Activated naive CD4-positive, alpha-beta T cell treated with anti-CD3 and anti-CD28 coated beads for 36 hours (primary cell): Measurements from ENCODE around the gene SYT2. TPM values are rescaled to one million over a fixed set of nuclear protein-coding genes. Genes with fewer than 3 reads are reported as not detected.

ENCODE experiments used
- CTCF ChIA-PET: fragments of 350-600 bp; sonication (Branson Sonifier 250); formaldehyde crosslinking; loops from one replicate; lab custom pipeline; 2021; ENCODE audit warnings: antibody characterized with exemption; lab: Charles Lee
- DNase-seq: peaks from one replicate; pipeline ENCODE4 v3.0.0-alpha.2; 2020
- H3K27ac Mint-ChIP-seq: one replicate; pipeline ENCODE4 v1.8.0; 2021; ENCODE audit warnings: mild to moderate bottlenecking, mixed read lengths
- H3K27me3 Mint-ChIP-seq: one replicate; pipeline ENCODE4 v1.8.0; 2021; ENCODE audit warnings: low read depth, mixed read lengths
- H3K36me3 Mint-ChIP-seq: one replicate; pipeline ENCODE4 v1.8.0; 2021; ENCODE audit warnings: low read depth, mixed read lengths
- H3K4me1 Mint-ChIP-seq: one replicate; pipeline ENCODE4 v1.8.0; 2021; ENCODE audit warnings: low read depth, mixed read lengths
- H3K4me3 Mint-ChIP-seq: one replicate; pipeline ENCODE4 v1.8.0; 2021; ENCODE audit warnings: mild to moderate bottlenecking, moderate library complexity, mixed read lengths
- H3K9me3 Mint-ChIP-seq: one replicate; pipeline ENCODE4 v1.8.0; 2021; ENCODE audit warnings: mixed read lengths
- intact Hi-C: fragments of 100-400 bp; cut with micrococcal nuclease; formaldehyde crosslinking; loops from one replicate; pipeline ENCODE4 v1.15.1; 2023
- total RNA-seq, 2 experiments: library from RNA; stranded (reverse); gene quantifications; one replicate each; pipeline ENCODE4 v1.2.3, GENCODE V29; 2021

SYT2 gene
- total RNA-seq, 2 experiments from 2014 or later: not detected

DNA sequence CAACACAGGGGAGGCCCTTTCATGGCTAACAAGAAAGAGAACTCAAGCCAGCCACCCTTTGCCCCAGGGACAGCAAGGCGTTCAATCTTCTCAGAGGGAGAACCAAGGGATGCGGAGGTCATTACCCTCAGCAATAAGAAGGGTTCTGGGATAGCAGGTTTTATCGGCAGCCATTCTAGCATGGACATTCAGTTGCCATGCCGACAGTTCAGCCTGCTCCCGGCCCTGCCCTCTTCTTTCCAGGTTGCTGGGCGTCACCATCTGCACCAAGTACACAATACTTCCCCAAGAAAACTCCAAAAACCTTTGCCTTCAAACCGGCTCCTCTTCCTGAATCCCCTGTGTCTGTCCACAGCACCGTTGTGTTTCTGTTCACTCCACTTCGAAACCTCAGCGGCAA, 47.1 kb downstream of the SYT2 start:
- Mint-ChIP-seq H3K27ac (no peak overlapping the region), H3K9me3 (no peaks in the 10 kb centered on the region), H3K36me3 (no peaks in the 10 kb centered on the region), H3K27me3 (peaks cover 10% of the 10 kb centered on the region), H3K4me1 (no peaks in the 10 kb centered on the region), H3K4me3 (no peak overlapping the region)
- no peak for DNase-seq
- CTCF ChIA-PET: no interaction called here
- intact Hi-C loops: no loop called here

DNA sequence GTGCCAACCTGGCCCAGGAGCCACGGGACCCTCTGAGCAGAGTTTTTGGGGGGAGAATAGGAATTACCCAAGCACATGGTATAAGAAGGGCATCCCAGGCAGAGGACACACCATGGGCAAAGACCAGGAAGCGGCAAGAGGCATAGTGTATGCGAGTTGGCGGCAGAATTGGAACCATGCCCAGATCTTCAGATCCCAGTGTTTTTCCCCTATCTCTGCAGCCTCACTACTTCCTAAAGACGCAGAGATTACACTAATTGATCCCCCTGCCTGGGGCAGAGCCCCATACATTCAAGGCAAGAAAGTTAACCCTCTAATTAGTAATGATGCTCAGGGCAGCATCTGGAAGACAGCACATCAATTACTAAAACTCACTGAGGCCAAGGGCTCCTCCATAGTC, 48.2 kb downstream of the SYT2 start:
- CTCF ChIA-PET: no interaction called here
- H3K9me3 Mint-ChIP-seq: no peaks in the 10 kb centered on the region

GRCh38 chr1:202661136-202661845, 49.0 kb downstream of the SYT2 start:
- Mint-ChIP-seq H3K36me3 (no peaks in the 10 kb centered on the region), H3K27ac (no peak overlapping the region), H3K4me3 (no peak overlapping the region), H3K9me3 (no peaks in the 10 kb centered on the region), H3K4me1 (no peaks in the 10 kb centered on the region), H3K27me3 (peaks cover 12% of the 10 kb centered on the region)
- no peak for DNase-seq
- CTCF ChIA-PET: no interaction called here
- intact Hi-C loops: no loop called here

More for the DNA sequence above, 48.2 kb downstream of the SYT2 start:
- H3K27ac Mint-ChIP-seq: no peak overlapping the region
- peaks cover 10% of the 10 kb centered on the region for H3K27me3 Mint-ChIP-seq
- intact Hi-C loops: no loop called here
- H3K4me1 Mint-ChIP-seq: no peaks in the 10 kb centered on the region
- H3K36me3 Mint-ChIP-seq: no peaks in the 10 kb centered on the region
- no peak for DNase-seq
- H3K4me3 Mint-ChIP-seq: no peak overlapping the region

GRCh38 chr1:202659974-202660373, 50.3 kb downstream of the SYT2 start:
- DNase-seq: no peak
- H3K27me3 Mint-ChIP-seq: peaks cover 15% of the 10 kb centered on the region
- H3K4me1 Mint-ChIP-seq: no peaks in the 10 kb centered on the region
- no peaks in the 10 kb centered on the region for H3K36me3 Mint-ChIP-seq
- CTCF ChIA-PET: interaction anchor here (0.6 to 1.7 kb wide), 4 partner anchors 16 to 199 kb away, joined by 3 to 4 read pairs (median 4); no protein-coding TSS in a partner anchor
- intact Hi-C loops: no loop called here
- H3K9me3 Mint-ChIP-seq: no peaks in the 10 kb centered on the region
- no peak overlapping the region for H3K27ac Mint-ChIP-seq
- no peak overlapping the region for H3K4me3 Mint-ChIP-seq

DNA sequence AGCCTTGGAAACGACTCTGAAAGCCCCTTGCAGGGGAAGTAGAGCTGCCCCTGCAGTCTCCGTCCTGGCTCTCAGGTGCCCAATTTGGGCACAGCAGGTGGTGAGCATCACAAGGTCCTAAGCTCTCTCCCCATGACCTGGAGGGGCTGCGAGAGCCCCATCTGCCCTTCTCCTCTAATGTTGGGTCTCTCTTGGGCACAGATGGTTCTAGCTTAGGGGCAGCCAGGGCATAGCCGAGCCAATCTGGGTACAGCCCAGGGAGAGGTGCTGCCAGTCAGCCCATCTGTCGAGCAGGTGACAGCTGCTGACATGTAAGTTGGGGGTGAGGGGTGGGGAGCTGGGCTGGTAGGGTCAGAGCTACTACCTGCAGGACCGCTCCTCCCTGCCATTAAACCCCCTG, 50.7 kb downstream of the SYT2 start:
- H3K27me3 Mint-ChIP-seq: peaks cover 15% of the 10 kb centered on the region
- intact Hi-C loops: no loop called here
- no peak overlapping the region for H3K27ac Mint-ChIP-seq
- H3K9me3 Mint-ChIP-seq: no peaks in the 10 kb centered on the region
- no peaks in the 10 kb centered on the region for H3K36me3 Mint-ChIP-seq
- no peaks in the 10 kb centered on the region for H3K4me1 Mint-ChIP-seq
- DNase-seq: no peak
- CTCF ChIA-PET: interaction anchor here (1.2 to 1.7 kb wide), 4 partner anchors 13 to 161 kb away, joined by 3 to 4 read pairs (median 3); no protein-coding TSS in a partner anchor
- no peak overlapping the region for H3K4me3 Mint-ChIP-seq

DNA sequence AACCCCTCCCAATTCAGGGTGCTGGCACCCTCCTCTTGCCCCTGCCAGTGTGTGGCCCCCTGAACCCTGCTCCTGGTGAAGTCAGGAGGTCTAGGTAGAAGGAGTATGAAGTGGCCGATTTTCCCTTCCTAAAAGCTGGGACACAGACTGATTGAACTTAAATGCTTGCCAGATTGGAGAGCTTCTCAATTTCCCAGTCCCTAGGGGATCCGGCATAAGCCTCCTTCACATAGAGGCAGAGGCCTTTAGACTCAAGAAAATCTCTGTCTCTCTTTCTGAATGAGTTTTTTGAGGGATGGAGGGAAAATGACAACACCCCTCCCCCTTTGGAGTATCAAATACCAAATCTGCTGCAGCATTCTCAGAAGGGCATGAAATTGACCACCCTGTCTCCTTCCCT, 51.5 kb downstream of the SYT2 start:
- intact Hi-C loops: no loop called here
- H3K4me1 Mint-ChIP-seq: no peaks in the 10 kb centered on the region
- no peak overlapping the region for H3K4me3 Mint-ChIP-seq
- CTCF ChIA-PET: interaction anchor here (0.6 to 1.6 kb wide), 3 partner anchors 13 to 1027 kb away, joined by 3 read pairs; no protein-coding TSS in a partner anchor
- H3K9me3 Mint-ChIP-seq: no peaks in the 10 kb centered on the region
- H3K27me3 Mint-ChIP-seq: peaks cover 15% of the 10 kb centered on the region
- no peak for DNase-seq
- H3K36me3 Mint-ChIP-seq: no peaks in the 10 kb centered on the region
- H3K27ac Mint-ChIP-seq: no peak overlapping the region

GRCh38 chr1:202658251-202658759, 51.9 kb downstream of the SYT2 start:
- CTCF ChIA-PET: interaction anchor here (0.5 to 1.6 kb wide), 6 partner anchors 12 to 1027 kb away, joined by 3 read pairs; no protein-coding TSS in a partner anchor
- Mint-ChIP-seq H3K4me3 (no peak overlapping the region), H3K4me1 (no peaks in the 10 kb centered on the region), H3K36me3 (no peaks in the 10 kb centered on the region), H3K9me3 (no peaks in the 10 kb centered on the region), H3K27me3 (peaks cover 12% of the 10 kb centered on the region), H3K27ac (no peak overlapping the region)
- intact Hi-C loops: no loop called here
- DNase-seq: no peak

GRCh38 chr1:202656951-202657646, 53.2 kb downstream of the SYT2 start:
- intact Hi-C loops: no loop called here
- no peak overlapping the region for H3K4me3 Mint-ChIP-seq
- H3K36me3 Mint-ChIP-seq: no peaks in the 10 kb centered on the region
- no peaks in the 10 kb centered on the region for H3K9me3 Mint-ChIP-seq
- no peak overlapping the region for H3K27ac Mint-ChIP-seq
- H3K27me3 Mint-ChIP-seq: peaks cover 11% of the 10 kb centered on the region
- no peak for DNase-seq
- no peaks in the 10 kb centered on the region for H3K4me1 Mint-ChIP-seq
- CTCF ChIA-PET: interaction anchor here (0.7 to 1.1 kb wide), 2 partner anchors 63 to 85 kb away, joined by 3 read pairs; no protein-coding TSS in a partner anchor

- Mint-ChIP-seq H3K27me3 (peaks cover 11% of the 10 kb centered on the region), H3K27ac (no peak overlapping the region), H3K4me3 (no peak overlapping the region), H3K9me3 (no peaks in the 10 kb centered on the region), H3K36me3 (no peaks in the 10 kb centered on the region), H3K4me1 (no peaks in the 10 kb centered on the region)
- intact Hi-C loops: no loop called here
- no peak for DNase-seq
- CTCF ChIA-PET: no interaction called here
These were observed 54.2 kb downstream of the SYT2 start for GRCh38 chr1:202656057-202656456.

GRCh38 chr1:202654079-202654478, 56.2 kb downstream of the SYT2 start:
- no peaks in the 10 kb centered on the region for H3K36me3 Mint-ChIP-seq
- no peak for DNase-seq
- CTCF ChIA-PET: no interaction called here
- no peak overlapping the region for H3K4me3 Mint-ChIP-seq
- intact Hi-C loops: no loop called here
- H3K9me3 Mint-ChIP-seq: no peaks in the 10 kb centered on the region
- no peak overlapping the region for H3K27ac Mint-ChIP-seq
- H3K4me1 Mint-ChIP-seq: no peaks in the 10 kb centered on the region
- peaks cover 8% of the 10 kb centered on the region for H3K27me3 Mint-ChIP-seq

DNA sequence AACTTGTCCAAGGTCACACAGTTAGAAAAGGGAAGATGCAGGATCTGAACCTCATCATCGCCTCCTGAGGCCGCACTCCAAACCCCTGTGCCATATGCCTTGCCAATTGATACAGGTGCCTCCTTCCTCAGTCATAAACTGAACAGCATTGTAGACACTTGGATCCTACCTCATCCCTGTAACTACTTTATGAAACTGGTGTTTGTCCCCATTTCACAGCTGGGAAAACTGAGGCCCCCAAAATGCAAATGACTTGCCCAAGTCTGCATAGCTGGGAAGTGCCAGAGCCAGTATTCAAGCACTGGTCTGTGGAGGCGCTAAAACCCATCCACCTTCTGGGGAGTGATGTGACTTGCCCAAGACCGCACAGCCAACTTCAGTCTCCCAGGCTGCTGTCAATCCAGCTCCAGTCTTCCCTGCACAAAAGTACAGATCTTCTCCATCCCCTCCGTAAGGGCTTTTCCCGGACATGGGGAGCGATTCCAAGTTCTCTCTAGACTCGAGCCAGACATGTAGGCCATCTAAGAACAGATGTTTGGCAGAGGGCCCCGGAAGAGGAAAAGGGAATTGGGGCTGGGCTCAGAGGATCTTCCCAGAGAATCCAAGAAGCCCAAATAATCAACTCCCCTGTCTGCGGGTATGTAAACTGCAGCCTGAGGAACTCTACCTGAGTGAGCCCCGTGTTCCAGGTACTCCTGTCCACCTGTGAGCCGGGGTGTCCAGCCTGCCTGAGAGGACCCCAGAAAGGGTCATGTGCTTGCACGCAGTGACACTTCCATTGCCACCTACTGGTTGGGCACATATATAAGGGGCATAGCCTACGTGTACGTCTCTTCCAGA, 60.5 kb downstream of the SYT2 start:
- H3K27me3 Mint-ChIP-seq: peaks cover 14% of the 10 kb centered on the region
- H3K4me1 Mint-ChIP-seq: no peaks in the 10 kb centered on the region
- intact Hi-C loops: no loop called here
- no peak overlapping the region for H3K27ac Mint-ChIP-seq
- no peaks in the 10 kb centered on the region for H3K36me3 Mint-ChIP-seq
- no peak for DNase-seq
- H3K4me3 Mint-ChIP-seq: no peak overlapping the region
- H3K9me3 Mint-ChIP-seq: no peaks in the 10 kb centered on the region
- CTCF ChIA-PET: no interaction called here

- no peak overlapping the region for H3K4me3 Mint-ChIP-seq
- H3K4me1 Mint-ChIP-seq: peaks cover 8% of the 10 kb centered on the region
- peaks cover 25% of the 10 kb centered on the region for H3K27me3 Mint-ChIP-seq
- CTCF ChIA-PET: no interaction called here
- H3K27ac Mint-ChIP-seq: no peak overlapping the region
- no peak for DNase-seq
- no peaks in the 10 kb centered on the region for H3K9me3 Mint-ChIP-seq
- no peaks in the 10 kb centered on the region for H3K36me3 Mint-ChIP-seq
- intact Hi-C loops: no loop called here
These were observed 61.5 kb downstream of the SYT2 start for GRCh38 chr1:202648605-202649226.
